Stimulated activated naive CD8-positive, alpha-beta T cell treated with anti-CD3 and anti-CD28 coated beads, Interleukin-15, amount 100 ng/mL, for 72 hours (primary cell): ENCODE measurements around the gene SPAG4.

Experiments used
- ATAC-seq: fragments of 150-1000 bp; cut with Tn5 transposase; 2 replicates; pipeline ENCODE4 v1.10.0; 2021; ENCODE audit warnings: mild to moderate bottlenecking, moderate library complexity
- DNase-seq, 2 donors: peaks; one replicate each; pipeline ENCODE4 v3.0.0; 2021 to 2022
- H3K27ac Mint-ChIP-seq, 2 donors: one replicate each; pipeline ENCODE4 v1.8.0; 2022; ENCODE audit warnings: mild to moderate bottlenecking in 2 of 2, mixed read lengths in 2 of 2, moderate library complexity in 2 of 2
- H3K27me3 Mint-ChIP-seq: one replicate; pipeline ENCODE4 v1.8.0; 2022; ENCODE audit warnings: mixed read lengths
- H3K4me1 Mint-ChIP-seq: one replicate; pipeline ENCODE4 v1.8.0; 2022; ENCODE audit warnings: mild to moderate bottlenecking, mixed read lengths
- H3K4me3 Mint-ChIP-seq, 2 donors: one replicate each; pipeline ENCODE4 v1.8.0; 2022; ENCODE audit warnings: mild to moderate bottlenecking in 2 of 2, mixed read lengths in 2 of 2, moderate library complexity in 1 of 2
- H3K9me3 Mint-ChIP-seq, 2 donors: one replicate each; pipeline ENCODE4 v1.8.0; 2022; ENCODE audit warnings: mixed read lengths in 2 of 2

SPAG4 gene

DNA sequence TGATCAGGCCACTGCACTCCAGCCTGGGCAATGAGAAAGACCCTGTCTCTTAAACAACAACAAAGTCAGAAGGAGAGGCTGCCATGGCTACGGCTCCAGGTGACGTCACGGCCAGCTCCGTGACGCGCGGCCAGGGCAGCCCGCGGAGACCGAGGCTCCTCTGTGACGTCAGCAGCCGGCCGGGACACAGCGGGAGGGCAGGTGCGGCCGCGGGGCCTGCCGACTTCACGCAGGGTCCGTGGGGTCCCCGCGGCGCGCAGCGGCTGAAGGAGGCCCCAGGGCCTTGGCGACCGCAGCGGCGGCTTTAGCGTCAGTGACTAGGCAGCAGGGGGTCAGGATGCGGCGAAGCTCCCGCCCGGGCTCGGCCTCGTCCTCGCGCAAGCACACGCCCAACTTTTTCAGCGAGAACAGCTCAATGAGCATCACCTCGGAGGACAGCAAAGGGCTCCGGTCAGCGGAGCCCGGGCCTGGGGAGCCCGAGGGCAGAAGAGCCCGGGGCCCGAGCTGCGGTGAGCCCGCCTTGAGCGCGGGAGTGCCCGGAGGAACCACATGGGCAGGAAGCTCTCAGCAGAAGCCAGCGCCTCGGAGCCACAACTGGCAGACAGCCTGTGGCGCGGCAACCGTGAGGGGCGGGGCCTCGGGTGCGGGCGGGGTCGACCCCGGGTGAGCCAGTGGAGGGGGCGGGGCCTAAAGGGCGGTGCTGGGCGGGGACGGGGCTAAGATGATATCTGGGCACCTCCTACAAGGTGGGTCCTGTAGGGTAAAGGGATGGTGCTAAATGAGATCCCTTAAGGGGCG, at the start of gene SPAG4:
TSS of gene SPAG4 (plus strand) at position 163 of the 798 bp plus-strand sequence. CDS start at position 338, 175 bp downstream.
- Mint-ChIP-seq H3K9me3 (no peaks in the 10 kb centered on the region), H3K4me1 (peaks cover 64% of the 10 kb centered on the region), H3K27ac (peak within 1 kb of the TSS; percentile 99), H3K27me3 (peaks cover 11% of the 10 kb centered on the region), H3K4me3 (peak within 1 kb of the TSS; percentile 89 to 95)
- ATAC-seq (peak; percentile 87), DNase-seq (peak; percentile 80 to 99)

DNA sequence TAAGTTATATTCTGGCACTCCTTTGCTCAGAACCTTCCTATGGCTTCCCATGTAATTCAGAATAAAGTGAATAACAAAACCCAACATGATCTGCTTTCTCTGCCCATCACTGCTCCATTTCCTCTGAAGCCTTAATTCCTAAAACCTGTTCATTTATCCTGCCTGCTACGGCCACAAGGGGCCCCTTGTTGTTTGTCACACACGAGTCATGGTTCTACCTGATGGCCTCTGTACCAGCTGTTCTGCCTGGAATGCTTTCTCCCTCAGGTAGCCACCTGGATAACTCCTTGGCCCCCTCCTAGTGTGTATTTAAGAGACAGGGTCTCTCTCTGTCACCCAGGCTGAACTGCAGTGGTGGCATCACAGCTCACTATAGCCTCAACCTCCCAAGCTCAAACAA, 47.0 kb upstream of the SPAG4 start:
- ATAC-seq = no peak
- peaks cover 8 to 9% of the 10 kb centered on the region in 2 donors for H3K9me3 Mint-ChIP-seq
- no peak overlapping the region for H3K4me3 Mint-ChIP-seq
- H3K27me3 Mint-ChIP-seq = no peaks in the 10 kb centered on the region
- peaks cover 4% of the 10 kb centered on the region for H3K4me1 Mint-ChIP-seq
- peak overlapping the region in 1 of 2 donors; percentile 3 for H3K27ac Mint-ChIP-seq
- DNase-seq = no peak

DNA sequence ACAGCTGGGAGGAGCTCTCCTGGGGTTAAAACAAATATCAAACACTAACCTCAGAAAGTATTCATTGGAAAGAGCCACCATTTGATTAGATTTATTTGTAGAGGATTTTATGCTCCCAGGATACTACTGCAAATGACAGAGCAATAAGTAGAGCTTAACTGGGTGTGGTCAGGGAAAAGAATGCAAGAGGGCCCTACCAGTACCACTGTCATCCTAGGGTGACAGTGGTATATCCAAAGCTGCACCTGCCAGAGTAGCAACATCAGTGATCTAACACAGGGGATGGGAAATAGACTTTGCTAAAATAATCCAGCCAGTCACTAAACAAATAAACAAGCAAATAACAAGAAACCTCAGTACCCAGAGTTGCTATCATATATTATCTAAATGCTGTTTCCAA, 44.1 kb upstream of the SPAG4 start:
- no peak for DNase-seq
- ATAC-seq = no peak
- Mint-ChIP-seq H3K4me1 (peaks cover 4% of the 10 kb centered on the region), H3K27ac (no peak overlapping the region), H3K4me3 (no peak overlapping the region), H3K27me3 (no peaks in the 10 kb centered on the region), H3K9me3 (peaks cover 9 to 14% of the 10 kb centered on the region in 2 donors)

- ATAC-seq = no peak
- Mint-ChIP-seq H3K27ac (no peak overlapping the region), H3K4me1 (peaks cover 4% of the 10 kb centered on the region)
These were observed 42.8 kb upstream of the SPAG4 start for GRCh38 chr20:35572838-35573237.

DNA sequence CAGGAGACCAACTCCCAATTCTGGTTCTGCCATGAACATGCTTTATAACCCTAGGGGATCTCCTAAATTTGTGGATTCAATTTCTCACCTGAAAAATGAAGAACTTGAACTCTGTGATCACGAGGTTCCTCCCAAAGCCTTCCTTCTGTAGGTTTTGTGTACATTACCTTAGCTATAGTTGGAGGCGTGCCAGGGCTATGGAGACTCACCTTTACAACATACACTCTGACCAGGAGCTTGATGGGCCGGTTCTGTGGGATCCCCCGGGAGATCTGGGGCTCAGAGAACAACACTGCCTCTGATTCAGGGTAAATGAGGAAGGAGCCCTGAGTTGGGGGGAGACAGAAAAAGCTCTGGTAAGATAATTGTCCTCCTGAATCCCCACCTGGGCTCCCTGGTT, 39.7 kb upstream of the SPAG4 start:
- Mint-ChIP-seq H3K27ac (no peak overlapping the region), H3K4me3 (no peak overlapping the region)

More at GRCh38 chr20:35572838-35573237, 42.8 kb upstream of the SPAG4 start:
- DNase-seq = no peak
- H3K27me3 Mint-ChIP-seq = no peaks in the 10 kb centered on the region
- H3K9me3 Mint-ChIP-seq = peaks cover 9 to 14% of the 10 kb centered on the region in 2 donors
- no peak overlapping the region for H3K4me3 Mint-ChIP-seq

DNA sequence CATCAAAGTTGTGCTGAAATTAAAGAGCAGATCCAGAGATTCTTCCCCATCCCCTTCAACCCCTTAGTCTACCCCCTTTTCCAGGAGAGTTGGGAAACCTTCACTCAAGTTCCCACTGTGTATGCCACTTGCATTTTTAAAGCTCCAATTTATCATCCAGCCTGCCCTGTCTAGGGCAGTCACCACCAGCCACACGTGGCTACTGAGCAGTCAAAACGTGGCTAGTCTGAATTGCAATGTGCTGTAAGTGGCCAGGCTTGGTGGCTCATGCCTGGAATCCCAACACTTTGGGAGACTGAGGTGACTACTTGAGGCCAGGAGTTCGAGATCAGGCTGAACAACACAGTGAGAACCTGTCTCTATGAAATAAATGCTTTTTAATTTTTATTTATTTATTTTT, 38.8 kb upstream of the SPAG4 start:
- no peaks in the 10 kb centered on the region for H3K4me1 Mint-ChIP-seq
- H3K4me3 Mint-ChIP-seq = no peak overlapping the region
- DNase-seq = no peak
- peaks cover 9 to 14% of the 10 kb centered on the region in 2 donors for H3K9me3 Mint-ChIP-seq
- no peaks in the 10 kb centered on the region for H3K27me3 Mint-ChIP-seq
- peak overlapping the region in 1 of 2 donors; percentile 78 for H3K27ac Mint-ChIP-seq
- ATAC-seq = no peak

More for the DNA sequence above, 39.7 kb upstream of the SPAG4 start:
- DNase-seq (no peak), ATAC-seq (no peak)
- H3K4me1 Mint-ChIP-seq = no peaks in the 10 kb centered on the region
- peaks cover 9 to 14% of the 10 kb centered on the region in 2 donors for H3K9me3 Mint-ChIP-seq
- H3K27me3 Mint-ChIP-seq = no peaks in the 10 kb centered on the region

DNA sequence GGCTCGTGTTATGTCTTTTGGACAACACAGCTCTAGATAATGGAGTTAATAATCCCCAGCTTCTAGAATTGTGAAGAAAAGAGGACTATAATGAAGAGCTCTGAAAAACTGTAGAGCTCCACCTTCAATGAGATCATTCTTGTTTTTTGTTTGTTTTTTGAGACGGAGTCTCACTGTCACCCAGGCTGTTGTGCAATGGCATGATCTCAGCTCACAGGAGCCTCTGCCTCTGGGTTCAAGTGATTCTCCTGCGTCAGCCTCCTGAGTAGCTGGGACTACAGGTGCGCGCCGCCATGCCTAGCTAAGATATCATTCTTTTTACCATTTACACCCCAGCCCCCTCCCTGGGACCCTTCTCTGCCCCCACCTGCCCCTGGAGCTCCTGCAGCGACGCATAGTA, 37.2 kb upstream of the SPAG4 start:
- Mint-ChIP-seq H3K27ac (no peak overlapping the region), H3K9me3 (peaks cover 0 to 6% of the 10 kb centered on the region in 2 donors), H3K27me3 (no peaks in the 10 kb centered on the region), H3K4me3 (no peak overlapping the region), H3K4me1 (no peaks in the 10 kb centered on the region)
- DNase-seq (no peak), ATAC-seq (no peak)

GRCh38 chr20:35579196-35579595, 36.4 kb upstream of the SPAG4 start:
- H3K4me3 Mint-ChIP-seq = no peak overlapping the region
- no peaks in the 10 kb centered on the region for H3K27me3 Mint-ChIP-seq
- DNase-seq (no peak), ATAC-seq (no peak)
- H3K27ac Mint-ChIP-seq = no peak overlapping the region
- peaks cover 0 to 1% of the 10 kb centered on the region in 2 donors for H3K9me3 Mint-ChIP-seq
- no peaks in the 10 kb centered on the region for H3K4me1 Mint-ChIP-seq

- no peak overlapping the region for H3K27ac Mint-ChIP-seq
- H3K4me1 Mint-ChIP-seq = no peaks in the 10 kb centered on the region
- no peaks in the 10 kb centered on the region for H3K9me3 Mint-ChIP-seq
- H3K27me3 Mint-ChIP-seq = peaks cover 6% of the 10 kb centered on the region
- H3K4me3 Mint-ChIP-seq = no peak overlapping the region
- ATAC-seq (no peak), DNase-seq (no peak)
These were observed 33.5 kb upstream of the SPAG4 start for GRCh38 chr20:35582131-35582530.

DNA sequence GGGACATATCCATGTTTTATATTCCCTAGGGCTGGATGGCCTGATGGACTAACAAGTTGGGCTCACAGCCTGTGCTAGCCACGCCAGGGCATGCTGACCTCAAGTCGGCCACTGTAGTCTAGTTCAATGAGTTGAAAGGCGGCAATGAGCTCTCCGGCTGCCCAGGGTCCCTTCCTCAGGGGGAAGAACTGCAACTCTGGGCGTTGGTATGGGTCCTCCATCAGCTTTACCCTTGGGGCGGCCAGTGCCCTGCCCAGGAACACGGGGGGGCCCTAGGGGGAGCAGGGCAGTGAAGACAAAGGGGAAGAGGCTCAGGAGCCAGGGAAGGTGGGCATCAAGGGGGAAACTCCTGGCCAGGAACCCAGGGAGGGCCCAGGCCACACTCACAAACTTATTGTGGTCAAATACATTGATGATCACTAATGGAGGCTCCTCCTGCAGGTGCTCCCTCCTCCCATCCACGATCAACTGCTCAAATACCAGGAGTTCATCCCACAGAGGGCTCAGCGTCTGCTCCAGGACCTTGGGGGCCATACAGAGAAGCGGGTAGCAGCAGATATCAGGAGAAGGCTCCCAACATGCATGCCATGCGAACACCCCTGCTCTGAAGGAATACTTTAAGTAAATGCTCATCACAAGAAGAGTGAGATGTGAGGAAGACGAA, 32.8 kb upstream of the SPAG4 start:
- peaks cover 6% of the 10 kb centered on the region for H3K27me3 Mint-ChIP-seq
- ATAC-seq (no peak), DNase-seq (no peak)
- H3K9me3 Mint-ChIP-seq = no peaks in the 10 kb centered on the region
- H3K4me1 Mint-ChIP-seq = no peaks in the 10 kb centered on the region
- H3K27ac Mint-ChIP-seq = no peak overlapping the region
- H3K4me3 Mint-ChIP-seq = no peak overlapping the region

DNA sequence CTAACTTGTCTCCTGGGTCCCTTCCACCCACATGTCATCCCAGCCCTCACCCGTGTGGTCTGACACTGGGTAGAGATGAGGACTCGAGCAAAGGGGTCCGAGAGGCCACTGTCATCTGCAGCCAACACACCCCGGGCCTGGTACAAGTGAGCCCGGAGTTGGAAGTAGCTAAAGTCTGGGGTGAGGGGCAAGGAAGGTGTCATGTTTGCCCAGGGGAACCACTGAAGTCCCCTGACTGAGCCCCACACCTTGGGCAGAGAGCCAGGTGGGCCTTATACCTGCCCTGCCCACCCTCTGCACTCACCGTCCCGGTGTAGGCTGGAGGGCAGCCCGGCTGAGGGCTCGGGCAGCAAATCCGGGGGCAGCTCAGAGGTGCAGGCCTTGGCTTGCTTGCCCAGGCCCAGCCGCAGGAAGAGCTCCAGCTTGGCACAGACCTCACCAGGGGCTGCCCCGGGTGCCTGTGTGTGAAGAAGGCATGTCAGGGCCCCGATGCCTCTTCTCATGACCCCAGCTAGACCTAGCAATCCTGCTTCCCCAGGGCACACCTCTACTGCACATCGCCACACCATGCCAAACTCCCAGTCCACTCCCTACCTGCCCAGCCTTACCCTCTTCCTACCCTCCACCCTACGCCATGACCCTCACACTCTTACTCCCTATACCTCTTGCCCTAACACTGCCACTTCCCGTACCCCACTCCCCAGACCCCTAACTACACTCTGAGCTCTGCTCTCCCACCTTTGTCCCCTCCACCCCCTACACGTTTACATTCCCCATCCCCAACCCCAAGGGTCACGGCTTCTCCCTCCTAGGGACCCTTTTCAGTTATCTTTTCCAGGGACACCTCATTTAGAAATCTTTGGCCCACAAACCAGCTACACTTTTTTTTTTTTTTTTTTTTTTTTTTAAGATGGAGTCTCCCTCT, 31.7 kb upstream of the SPAG4 start:
- Mint-ChIP-seq H3K27ac (no peak overlapping the region), H3K4me1 (no peaks in the 10 kb centered on the region), H3K27me3 (peaks cover 6% of the 10 kb centered on the region), H3K9me3 (no peaks in the 10 kb centered on the region), H3K4me3 (no peak overlapping the region)
- DNase-seq (no peak), ATAC-seq (peak; percentile 26)

GRCh38 chr20:35586751-35587425, 28.7 kb upstream of the SPAG4 start:
- DNase-seq (no peak), ATAC-seq (no peak)
- Mint-ChIP-seq H3K27ac (no peak overlapping the region), H3K27me3 (peaks cover 6% of the 10 kb centered on the region), H3K4me3 (no peak overlapping the region), H3K4me1 (no peaks in the 10 kb centered on the region), H3K9me3 (no peaks in the 10 kb centered on the region)

- peaks cover 6% of the 10 kb centered on the region for H3K27me3 Mint-ChIP-seq
- H3K4me3 Mint-ChIP-seq = no peak overlapping the region
- H3K27ac Mint-ChIP-seq = no peak overlapping the region
- DNase-seq = no peak
- no peaks in the 10 kb centered on the region for H3K9me3 Mint-ChIP-seq
- ATAC-seq = no peak
- no peaks in the 10 kb centered on the region for H3K4me1 Mint-ChIP-seq
These were observed 28.2 kb upstream of the SPAG4 start for GRCh38 chr20:35587436-35587835.

GRCh38 chr20:35588397-35588796, 27.2 kb upstream of the SPAG4 start:
- no peaks in the 10 kb centered on the region for H3K9me3 Mint-ChIP-seq
- peaks cover 6% of the 10 kb centered on the region for H3K27me3 Mint-ChIP-seq
- H3K27ac Mint-ChIP-seq = no peak overlapping the region
- H3K4me1 Mint-ChIP-seq = no peaks in the 10 kb centered on the region
- ATAC-seq (no peak), DNase-seq (no peak)
- H3K4me3 Mint-ChIP-seq = no peak overlapping the region

DNA sequence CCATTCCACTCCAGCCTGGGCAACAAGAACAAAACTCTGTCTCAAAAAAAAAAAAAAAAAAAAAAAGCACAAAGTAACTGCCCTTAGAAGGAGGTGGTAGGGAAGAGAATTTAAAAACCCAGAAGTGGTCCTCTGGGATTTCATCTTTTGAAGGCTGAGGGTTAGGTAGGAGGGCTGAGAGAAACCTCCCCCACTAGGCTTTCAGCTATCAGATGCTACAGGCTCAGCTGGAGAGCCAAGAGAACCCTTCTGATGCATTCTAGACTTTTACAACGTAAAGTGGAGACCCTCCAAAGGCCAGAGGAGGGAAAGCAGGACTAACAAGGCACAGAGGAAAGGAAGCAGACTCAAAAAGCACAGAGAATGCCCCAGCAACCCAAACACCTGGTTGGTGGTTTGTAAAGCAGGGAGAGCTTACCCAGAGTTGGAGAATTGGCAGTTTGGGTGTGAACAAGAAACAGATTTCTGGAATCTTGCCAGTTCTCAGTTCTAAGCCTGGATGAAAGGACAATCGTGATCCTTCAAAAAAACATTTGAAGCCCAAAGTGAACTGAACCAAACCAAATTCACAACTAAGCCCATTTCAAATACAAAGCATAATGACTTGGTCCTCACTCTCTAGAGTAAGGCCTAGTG, 23.2 kb upstream of the SPAG4 start:
- Mint-ChIP-seq H3K4me3 (no peak overlapping the region), H3K4me1 (no peaks in the 10 kb centered on the region), H3K9me3 (no peaks in the 10 kb centered on the region), H3K27me3 (no peaks in the 10 kb centered on the region), H3K27ac (peak overlapping the region in 1 of 2 donors; percentile 37)
- DNase-seq (no peak), ATAC-seq (no peak)
